Activated T-helper 1 cell treated with anti-CD3 and anti-CD28 coated beads, Interleukin-12 subunit alpha, Interleukin-12 subunit beta, Interleukin-2, Interleukin-4 antibody, amounts not matched to agents 30 ng/mL and 10 ng/mL and 1 ng/mL, durations not matched to agents 14 hours and 24 hours and 36 hours (primary cell): Measurements from ENCODE around the gene PTPRQ. TPM values are rescaled to one million over a fixed set of nuclear protein-coding genes. Genes with fewer than 3 reads are reported as not detected.

Experiments used
- DNase-seq: peaks from one replicate; pipeline ENCODE4 v3.0.0; 2021; ENCODE audit warnings: low spot score
- H3K27ac Mint-ChIP-seq: one replicate; pipeline ENCODE4 v1.8.0; 2021; ENCODE audit warnings: mild to moderate bottlenecking, mixed read lengths
- H3K27me3 Mint-ChIP-seq: one replicate; pipeline ENCODE4 v1.8.0; 2022; ENCODE audit warnings: mild to moderate bottlenecking, moderate library complexity, mixed read lengths; ENCODE audit not compliant: insufficient read depth
- H3K36me3 Mint-ChIP-seq: one replicate; pipeline ENCODE4 v1.8.0; 2021; ENCODE audit warnings: low read depth, mixed read lengths
- H3K4me1 Mint-ChIP-seq: one replicate; pipeline ENCODE4 v1.8.0; 2021; ENCODE audit warnings: low read depth, mixed read lengths
- H3K4me3 Mint-ChIP-seq: one replicate; pipeline ENCODE4 v1.8.0; 2021; ENCODE audit warnings: mild to moderate bottlenecking, moderate library complexity, mixed read lengths
- H3K9me3 Mint-ChIP-seq: one replicate; pipeline ENCODE4 v1.8.0; 2021; ENCODE audit warnings: mixed read lengths
- intact Hi-C: fragments of 100-400 bp; cut with micrococcal nuclease; formaldehyde crosslinking; loops from one replicate; pipeline ENCODE4 v1.15.1; 2024
- total RNA-seq: library from RNA; stranded (reverse); gene quantifications from 2 replicates; pipeline ENCODE4 v1.2.3, GENCODE V29; 2022

PTPRQ gene
- total RNA-seq, 1 donor from 2014 or later: not detected

GRCh38 chr12:80717856-80718255 is 273.8 kb downstream of the PTPRQ start:
- intact Hi-C loops: no loop called here
- H3K36me3 Mint-ChIP-seq: no peaks in the 10 kb centered on the region
- no peak overlapping the region for H3K4me3 Mint-ChIP-seq
- H3K27me3 Mint-ChIP-seq: peaks cover 32% of the 10 kb centered on the region
- no peak for DNase-seq
- no peaks in the 10 kb centered on the region for H3K9me3 Mint-ChIP-seq
- H3K27ac Mint-ChIP-seq: no peak overlapping the region
- H3K4me1 Mint-ChIP-seq: no peaks in the 10 kb centered on the region

GRCh38 chr12:80720516-80720915 is 276.5 kb downstream of the PTPRQ start:
- Mint-ChIP-seq H3K4me1 (no peaks in the 10 kb centered on the region), H3K27ac (no peak overlapping the region), H3K36me3 (no peaks in the 10 kb centered on the region), H3K4me3 (no peak overlapping the region), H3K27me3 (peaks cover 12% of the 10 kb centered on the region), H3K9me3 (no peaks in the 10 kb centered on the region)
- DNase-seq: no peak
- intact Hi-C loops: no loop called here

GRCh38 chr12:80721326-80721725 is 277.3 kb downstream of the PTPRQ start:
- Mint-ChIP-seq H3K4me3 (no peak overlapping the region), H3K4me1 (no peaks in the 10 kb centered on the region), H3K27me3 (peaks cover 5% of the 10 kb centered on the region), H3K27ac (no peak overlapping the region), H3K9me3 (no peaks in the 10 kb centered on the region), H3K36me3 (no peaks in the 10 kb centered on the region)
- DNase-seq: no peak
- intact Hi-C loops: no loop called here
